ENCODE data around the gene ARV1. TPM values are rescaled to one million over a fixed set of nuclear protein-coding genes. Genes with fewer than 3 reads are reported as not detected.
"Not testable (repeated sequence)": the region's sequence is repeated elsewhere in the genome, so short reads cannot be mapped to it uniquely, and the experiment has no call there.

Gene ARV1
- total RNA-seq, 1 donor from 2014 or later: 12.6 TPM

GRCh38 chr1:231020139-231020601 lies 41.3 kb downstream of the ARV1 start:
- DNase-seq: peak; percentile 70

- peak; percentile 10 for DNase-seq
Observed at GRCh38 chr1:231020816-231021215, 41.9 kb downstream of the ARV1 start.

DNA sequence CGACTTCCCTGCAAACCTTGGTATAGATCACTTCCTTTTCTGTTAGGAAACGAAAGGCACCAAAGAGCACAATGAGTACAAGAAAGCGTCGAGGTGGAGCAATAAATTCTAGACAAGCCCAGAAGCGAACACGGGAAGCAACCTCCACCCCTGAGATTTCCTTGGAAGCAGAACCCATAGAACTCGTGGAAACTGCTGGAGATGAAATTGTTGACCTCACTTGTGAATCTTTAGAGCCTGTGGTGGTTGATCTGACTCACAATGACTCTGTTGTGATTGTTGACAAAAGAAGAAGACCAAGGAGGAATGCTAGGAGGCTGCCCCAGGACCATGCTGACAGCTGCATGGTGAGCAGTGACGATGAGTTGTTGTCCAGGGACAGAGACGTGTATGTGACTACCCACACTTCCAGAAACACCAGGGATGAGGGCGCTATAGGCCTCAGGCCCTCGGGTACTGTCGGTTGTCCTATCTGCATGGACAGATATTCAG lies 42.7 kb downstream of the ARV1 start:
- DNase-seq: peak; percentile 45

- DNase-seq: not testable (repeated sequence)
Observed at GRCh38 chr1:231022543-231022942, 43.6 kb downstream of the ARV1 start.

- DNase-seq: no peak
Observed at GRCh38 chr1:231023150-231023549, 44.3 kb downstream of the ARV1 start.

DNA sequence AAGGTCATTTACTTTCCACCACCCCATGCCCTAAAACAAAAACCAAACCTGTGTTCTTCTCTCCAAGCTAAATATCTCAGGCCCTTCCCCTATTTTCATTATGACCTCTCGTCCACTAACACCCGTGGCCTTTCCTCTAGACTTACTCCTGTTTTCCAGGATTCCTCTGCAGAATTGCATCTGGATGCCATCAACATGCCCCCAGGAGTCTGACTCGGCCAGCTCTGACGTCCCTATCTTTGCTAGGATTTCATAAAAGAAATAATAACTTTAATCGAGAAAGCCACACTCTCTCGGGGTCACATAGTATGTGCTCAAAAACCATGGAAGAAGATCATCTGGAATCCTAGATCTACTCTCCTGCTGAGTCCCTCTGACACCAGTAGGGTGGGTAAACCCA lies 47.7 kb downstream of the ARV1 start:
- no peak for DNase-seq

- no peak for DNase-seq
Observed at GRCh38 chr1:231027136-231027925, 48.4 kb downstream of the ARV1 start.

GRCh38 chr1:231027971-231028370 lies 49.1 kb downstream of the ARV1 start:
- DNase-seq: no peak

- DNase-seq: peak; percentile 85
Observed at GRCh38 chr1:231028682-231029081, 49.8 kb downstream of the ARV1 start.

- DNase-seq: not testable (repeated sequence)
Observed at GRCh38 chr1:231029247-231029646, 50.4 kb downstream of the ARV1 start.

DNA sequence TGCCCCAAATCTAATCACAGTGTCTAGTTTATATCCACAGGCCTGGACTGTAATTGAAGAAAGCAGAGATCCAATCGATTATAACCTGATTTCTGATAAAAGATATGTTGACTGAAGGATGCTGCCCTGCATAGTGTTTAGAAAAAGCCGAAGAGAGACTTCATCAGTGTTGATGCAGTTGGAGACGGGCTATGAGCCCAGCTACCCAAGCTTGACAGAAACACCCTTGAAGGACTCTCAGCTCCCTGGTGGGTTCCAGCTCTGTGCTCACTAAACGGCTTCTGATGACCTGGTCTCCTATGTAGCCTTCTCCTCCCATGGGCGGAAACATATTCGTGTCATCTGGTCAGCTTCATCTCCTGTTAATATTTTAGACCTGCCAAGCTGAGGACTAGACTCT lies 50.9 kb downstream of the ARV1 start:
- DNase-seq: no peak

GRCh38 chr1:231032963-231033362 lies 54.1 kb downstream of the ARV1 start:
- DNase-seq: no peak

- DNase-seq: no peak
Observed at GRCh38 chr1:231035799-231036198, 56.9 kb downstream of the ARV1 start.

DNA sequence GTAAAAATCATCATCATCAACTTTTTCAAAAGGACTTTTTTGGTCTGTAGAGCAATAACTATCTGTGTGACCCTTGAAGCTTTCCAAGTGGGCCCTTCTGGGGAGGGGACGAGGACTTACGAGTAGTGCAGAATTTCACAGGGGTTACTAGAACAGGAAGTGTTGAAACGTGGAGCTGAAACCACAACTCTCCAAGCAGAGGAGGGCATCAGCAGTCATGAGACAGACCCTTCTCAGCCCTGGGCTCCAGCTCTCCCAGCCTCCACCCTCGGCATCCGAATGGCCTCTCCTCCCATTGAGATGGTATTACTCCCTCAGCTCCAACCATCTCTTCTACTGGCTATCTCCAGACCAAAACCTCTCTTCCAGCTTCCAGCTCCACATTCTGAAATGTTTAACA lies 57.5 kb downstream of the ARV1 start:
- no peak for DNase-seq

DNA sequence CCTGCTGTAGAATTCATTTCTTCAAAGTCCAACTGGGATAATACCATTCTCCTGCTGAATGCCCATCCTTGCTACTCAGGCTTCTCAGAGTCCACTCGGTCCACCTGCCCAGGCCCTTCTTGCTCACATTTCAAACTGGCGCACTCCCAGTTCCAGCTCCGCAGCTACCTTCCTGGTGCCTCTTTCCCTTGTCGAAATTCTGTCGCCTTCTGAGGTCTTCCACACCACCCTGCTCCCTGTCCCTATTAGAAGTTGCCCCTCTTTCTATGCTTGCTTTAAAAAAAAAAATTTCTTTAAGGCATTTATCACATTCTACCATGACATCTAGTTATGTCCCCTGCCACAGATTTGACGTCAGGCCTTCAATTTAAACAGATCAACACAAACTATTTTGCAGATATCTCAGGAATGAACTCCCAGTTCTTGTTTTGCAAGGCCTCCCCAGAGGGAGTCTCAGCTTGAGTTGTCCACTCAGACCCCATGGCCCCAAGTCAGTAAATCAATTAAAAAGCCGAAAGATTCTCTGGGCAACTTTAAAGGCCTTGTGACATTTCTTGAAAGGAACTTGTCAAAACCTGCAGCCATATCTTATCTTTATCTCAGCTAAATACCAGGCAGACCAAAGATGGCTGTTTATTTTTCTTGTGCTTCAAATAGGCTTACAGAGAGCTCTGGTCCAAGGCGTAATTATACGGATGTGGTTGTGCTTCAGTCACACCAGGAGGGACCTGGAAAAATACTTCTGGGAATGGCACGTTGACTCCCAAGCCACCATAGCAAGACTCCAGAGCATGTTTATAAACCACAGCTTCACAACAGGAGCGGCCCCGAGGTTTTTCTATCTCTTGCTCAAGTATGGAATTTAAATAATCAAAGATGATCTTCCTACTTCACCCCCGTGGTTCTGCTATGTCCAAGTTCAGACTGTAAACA lies 59.0 kb downstream of the ARV1 start:
- DNase-seq: no peak

GRCh38 chr1:231039161-231040018 lies 60.5 kb downstream of the ARV1 start:
- DNase-seq: peak; percentile 49

DNA sequence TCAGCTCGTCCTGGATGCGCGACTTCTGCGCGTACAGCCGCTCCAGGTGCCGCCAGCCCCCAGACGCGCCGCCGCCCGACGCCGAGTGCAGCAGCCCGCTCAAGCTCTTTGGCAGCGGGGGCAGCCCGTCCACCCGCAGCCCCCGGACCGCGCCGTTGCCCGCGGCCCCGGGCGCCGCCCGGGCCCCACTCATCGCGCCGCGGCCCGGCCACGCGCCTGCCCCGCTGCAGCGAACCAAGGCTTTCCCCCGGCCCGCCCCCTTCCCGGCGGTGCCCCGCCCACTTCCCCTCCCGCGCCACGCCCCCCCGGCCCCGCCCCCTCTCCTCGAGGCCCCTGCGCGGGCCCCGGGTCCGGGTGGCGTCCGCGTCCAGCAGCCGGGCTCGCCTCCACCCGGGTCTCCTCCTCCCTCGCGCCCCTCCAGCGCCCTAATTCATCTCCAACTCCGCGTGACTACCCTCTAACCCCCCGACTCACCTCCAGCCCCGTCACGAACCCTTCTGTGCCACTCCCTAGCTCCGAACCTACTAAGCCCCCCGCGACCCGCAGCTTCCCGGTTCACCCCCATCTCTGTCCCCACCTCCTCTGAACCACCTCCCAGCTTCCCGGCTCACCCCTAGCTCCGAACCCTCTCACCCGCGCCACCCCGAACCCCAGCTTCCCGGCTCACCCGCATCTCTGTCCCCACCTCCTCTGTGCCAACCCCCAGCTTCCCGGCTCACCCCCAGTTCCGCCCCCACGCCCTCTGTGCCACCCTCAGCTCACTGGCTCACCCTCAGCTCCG lies 61.3 kb downstream of the ARV1 start, which contains the start of gene FAM89A:
Gene FAM89A, minus strand, starts transcription at position 236 of the 781 bp plus-strand sequence. Its CDS starts 43 bp downstream, at position 193.
- peak; percentile 55 for DNase-seq

DNA sequence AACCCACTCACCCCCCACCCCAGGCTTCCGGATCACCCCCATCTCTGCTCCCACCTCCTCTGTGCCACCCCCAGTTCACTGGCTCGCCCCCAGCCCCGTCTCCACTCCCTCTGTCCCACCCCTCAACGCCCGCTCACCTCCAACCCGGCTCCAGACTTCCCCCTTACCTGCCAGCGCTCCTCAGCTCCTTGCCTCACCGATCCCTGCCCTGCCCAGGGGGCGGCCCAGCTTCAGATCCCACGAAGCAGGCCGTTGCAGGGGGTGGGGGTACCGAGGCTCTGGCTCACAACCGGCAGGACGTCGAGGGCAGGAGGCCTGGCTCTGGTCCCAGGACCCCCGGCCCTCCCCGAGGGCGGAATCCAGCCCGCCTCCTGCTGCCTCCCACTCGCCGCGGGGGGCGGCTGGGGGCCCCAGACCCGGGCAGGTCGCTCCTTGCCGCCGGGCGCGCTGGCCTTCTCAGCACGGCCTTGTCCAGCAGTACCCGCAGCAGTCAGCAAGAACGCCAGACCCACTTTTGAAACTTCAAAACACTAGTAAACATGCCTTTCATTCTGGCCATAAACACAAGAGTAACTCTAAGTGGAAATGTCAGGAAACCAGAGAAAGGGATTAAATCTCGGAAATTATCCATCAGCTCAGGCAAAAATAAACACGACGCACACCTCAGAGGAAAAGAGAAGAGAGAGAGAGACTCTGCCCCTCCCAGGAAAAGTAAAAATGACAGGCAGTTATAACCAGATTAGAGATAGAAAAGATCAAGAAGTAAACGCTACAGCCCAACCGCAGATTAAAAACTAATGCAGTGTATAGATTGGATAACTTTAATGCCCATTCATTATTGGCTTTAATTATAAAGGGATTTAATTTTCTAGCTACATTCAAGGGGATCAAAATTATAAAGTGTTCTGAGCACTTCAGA lies 62.2 kb downstream of the ARV1 start:
- peak; percentile 17 for DNase-seq

DNA sequence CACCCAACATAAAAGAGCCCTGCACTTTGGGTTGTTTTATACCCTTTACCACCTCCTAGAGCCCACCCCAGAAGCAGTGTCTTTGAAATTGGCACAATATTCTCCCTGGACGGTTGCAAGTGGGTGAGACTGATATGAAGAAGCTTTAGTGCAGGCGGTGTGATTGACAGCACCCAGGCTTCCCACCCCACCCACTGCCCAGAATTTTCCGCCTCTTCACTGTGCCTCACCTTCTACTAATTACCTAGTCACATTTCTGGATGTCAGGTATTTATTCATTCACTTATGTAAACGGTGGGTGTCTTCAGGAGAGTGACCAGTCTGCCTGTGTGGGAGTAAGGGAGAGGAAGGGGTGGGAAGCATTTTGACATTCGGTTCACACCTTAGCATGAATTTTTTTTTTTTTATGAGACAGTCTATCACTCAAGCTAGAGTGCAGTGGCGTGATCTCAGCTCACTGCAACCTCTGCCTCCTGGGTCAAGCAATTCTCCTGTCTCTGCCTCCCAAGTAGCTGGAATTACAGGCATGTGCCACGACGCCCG lies 62.9 kb downstream of the ARV1 start:
- DNase-seq: no peak

- no peak for DNase-seq
Observed at GRCh38 chr1:231044588-231044987, 65.7 kb downstream of the ARV1 start.
